Stimulated activated CD4-positive, alpha-beta T cell treated with anti-CD3 and anti-CD28 coated beads, Interleukin-15, amount 100 ng/mL, for 24 hours (primary cell): ENCODE data around the gene ALK.

Experiments used
- DNase-seq: peaks from one replicate; pipeline ENCODE4 v3.0.0-alpha.2; 2020

ALK gene

GRCh38 chr2:29787473-29788465, 133.6 kb downstream of the ALK start:
- DNase-seq, result no peak

- DNase-seq, result no peak
Observed at GRCh38 chr2:29786361-29786760, 135.0 kb downstream of the ALK start.

- DNase-seq, result no peak
Observed at GRCh38 chr2:29783666-29784065, 137.7 kb downstream of the ALK start.

- DNase-seq, result no peak
Observed at GRCh38 chr2:29782549-29783458, 138.6 kb downstream of the ALK start.

- DNase-seq, result no peak
Observed at GRCh38 chr2:29782087-29782486, 139.3 kb downstream of the ALK start.

- DNase-seq, result no peak
Observed at GRCh38 chr2:29780906-29781305, 140.5 kb downstream of the ALK start.

- DNase-seq, result no peak
Observed at GRCh38 chr2:29777161-29777560, 144.2 kb downstream of the ALK start.

GRCh38 chr2:29776406-29776805, 145.0 kb downstream of the ALK start:
- no peak for DNase-seq

GRCh38 chr2:29775937-29776336, 145.4 kb downstream of the ALK start:
- DNase-seq, result no peak

GRCh38 chr2:29774624-29775023, 146.8 kb downstream of the ALK start:
- no peak for DNase-seq

GRCh38 chr2:29770846-29771245, 150.5 kb downstream of the ALK start:
- DNase-seq, result no peak

GRCh38 chr2:29769847-29770246, 151.5 kb downstream of the ALK start:
- no peak for DNase-seq

GRCh38 chr2:29767606-29768335, 153.6 kb downstream of the ALK start:
- no peak for DNase-seq

GRCh38 chr2:29766191-29766590, 155.2 kb downstream of the ALK start:
- DNase-seq, result no peak

GRCh38 chr2:29765721-29766120, 155.7 kb downstream of the ALK start:
- no peak for DNase-seq

- no peak for DNase-seq
Observed at GRCh38 chr2:29763371-29763770, 158.0 kb downstream of the ALK start.

- DNase-seq, result no peak
Observed at GRCh38 chr2:29762239-29762638, 159.1 kb downstream of the ALK start.

- no peak for DNase-seq
Observed at GRCh38 chr2:29761278-29761677, 160.1 kb downstream of the ALK start.

- DNase-seq, result no peak
Observed at GRCh38 chr2:29760008-29760407, 161.4 kb downstream of the ALK start.

GRCh38 chr2:29759360-29759759, 162.0 kb downstream of the ALK start:
- DNase-seq, result no peak

- DNase-seq, result no peak
Observed at GRCh38 chr2:29755829-29756228, 165.6 kb downstream of the ALK start.

- DNase-seq, result no peak
Observed at GRCh38 chr2:29755233-29755632, 166.2 kb downstream of the ALK start.
